DND-41 (cell line): ENCODE data around the gene STARD8.

Experiments
- ATAC-seq: fragments of 200-7000 bp; cut with Tn5 transposase; 3 replicates; pipeline ENCODE4 v1.9.1; 2021; ENCODE audit warnings: low read depth; ENCODE audit not compliant: insufficient read depth
- DNase-seq: peaks from one replicate; pipeline ENCODE4 v3.0.0-alpha.2; 2020
- H2AFZ ChIP-seq: 2 replicates; pipeline ENCODE4 v1.6.0; 2012; ENCODE audit warnings: low read depth, low read length
- H3K27ac ChIP-seq: 2 replicates; pipeline ENCODE4 v1.5.1; 2012; ENCODE audit warnings: low read length, inconsistent platforms
- H3K27me3 ChIP-seq: fragments of 200-600 bp; sonication (generic); 2 replicates; pipeline ENCODE4 v1.6.0; 2012; ENCODE audit warnings: low read length, mild to moderate bottlenecking, inconsistent platforms; ENCODE audit not compliant: insufficient read depth, poor library complexity
- H3K36me3 ChIP-seq: 2 replicates; pipeline ENCODE4 v1.5.1; 2012; ENCODE audit warnings: low read length, inconsistent platforms; ENCODE audit not compliant: insufficient read depth
- H3K4me1 ChIP-seq: 2 replicates; pipeline ENCODE4 v1.5.1; 2012; ENCODE audit warnings: mild to moderate bottlenecking, low read length; ENCODE audit not compliant: insufficient read depth
- H3K4me2 ChIP-seq: 2 replicates; pipeline ENCODE4 v1.6.0; 2012; ENCODE audit warnings: mild to moderate bottlenecking, moderate library complexity, low read length, inconsistent platforms; ENCODE audit not compliant: insufficient read depth
- H3K4me3 ChIP-seq, 2 experiments: fragments of 200-600 bp in 1 of 2; shearing (Covaris generic) in 1 of 2; 2 replicates each; pipeline ENCODE4 v1.5.1; 2012 to 2016; ENCODE audit warnings: inconsistent platforms in 2 of 2, low read length in 2 of 2, mild to moderate bottlenecking in 2 of 2, low read depth in 1 of 2, moderate library complexity in 1 of 2
- H3K79me2 ChIP-seq: 2 replicates; pipeline ENCODE4 v1.6.0; 2012; ENCODE audit warnings: low read length, inconsistent platforms; ENCODE audit not compliant: insufficient read depth
- H3K9ac ChIP-seq: 2 replicates; pipeline ENCODE4 v1.6.0; 2012; ENCODE audit warnings: low read depth, mild to moderate bottlenecking, inconsistent platforms, low read length, moderate library complexity
- H3K9me3 ChIP-seq: 2 replicates; pipeline ENCODE4 v1.5.1; 2012; ENCODE audit warnings: low read length, moderate library complexity, mild to moderate bottlenecking, inconsistent platforms; ENCODE audit not compliant: insufficient read depth, severe bottlenecking
- H4K20me1 ChIP-seq: 2 replicates; pipeline ENCODE4 v1.6.0; 2012; ENCODE audit warnings: low read length; ENCODE audit not compliant: insufficient read depth
- CTCF ChIP-seq: IDR thresholded peaks from 2 replicates; pipeline ENCODE4 v1.5.1; 2012; ENCODE audit warnings: borderline replicate concordance, low read length, moderate library complexity, mild to moderate bottlenecking; ENCODE audit not compliant: poor library complexity, severe bottlenecking; ENCODE audit errors: extremely low read depth
- EZH2 ChIP-seq: IDR thresholded peaks from 3 replicates; pipeline ENCODE4 v1.6.1; 2012; ENCODE audit warnings: borderline replicate concordance, low read depth, mild to moderate bottlenecking, moderate library complexity, low read length, inconsistent platforms; ENCODE audit not compliant: severe bottlenecking

Gene STARD8

GRCh38 chrX:68684291-68684918 lies 36.9 kb downstream of the STARD8 start:
- Histone ChIP-seq H3K36me3 (no peaks in the 10 kb centered on the region), H3K27me3 (no peaks in the 10 kb centered on the region), H3K79me2 (no peaks in the 10 kb centered on the region), H3K9ac (no peak overlapping the region), H3K4me1 (no peaks in the 10 kb centered on the region), H4K20me1 (no peaks in the 10 kb centered on the region), H3K4me2 (no peak overlapping the region), H3K4me3 (no peak overlapping the region), H3K27ac (no peak overlapping the region), H2AFZ (no peak overlapping the region), H3K9me3 (no peaks in the 10 kb centered on the region)
- TF ChIP-seq EZH2, result no peak
- no peak for TF ChIP-seq CTCF
- DNase-seq (no peak), ATAC-seq (no peak)

GRCh38 chrX:68684919-68685304 lies 37.4 kb downstream of the STARD8 start:
- DNase-seq (no peak), ATAC-seq (no peak)
- no peak overlapping the region for H3K9ac ChIP-seq
- H3K27ac ChIP-seq, result no peak overlapping the region
- H3K9me3 ChIP-seq, result no peaks in the 10 kb centered on the region
- TF ChIP-seq CTCF (no peak), EZH2 (no peak)
- no peak overlapping the region for H2AFZ ChIP-seq
- no peaks in the 10 kb centered on the region for H3K27me3 ChIP-seq
- no peak overlapping the region for H3K4me3 ChIP-seq
- H4K20me1 ChIP-seq, result no peaks in the 10 kb centered on the region
- no peak overlapping the region for H3K4me2 ChIP-seq
- no peaks in the 10 kb centered on the region for H3K79me2 ChIP-seq
- H3K4me1 ChIP-seq, result no peaks in the 10 kb centered on the region
- no peaks in the 10 kb centered on the region for H3K36me3 ChIP-seq

- no peak overlapping the region for H2AFZ ChIP-seq
- no peak for TF ChIP-seq EZH2
- TF ChIP-seq CTCF, result no peak
Measured at GRCh38 chrX:68685685-68686084, 38.2 kb downstream of the STARD8 start.

More at GRCh38 chrX:68685685-68686084, 38.2 kb downstream of the STARD8 start:
- H3K4me3 ChIP-seq, result no peak overlapping the region
- no peak overlapping the region for H3K27ac ChIP-seq
- DNase-seq (no peak), ATAC-seq (no peak)
- no peaks in the 10 kb centered on the region for H4K20me1 ChIP-seq
- no peaks in the 10 kb centered on the region for H3K27me3 ChIP-seq
- no peaks in the 10 kb centered on the region for H3K36me3 ChIP-seq
- no peaks in the 10 kb centered on the region for H3K79me2 ChIP-seq
- H3K4me1 ChIP-seq, result no peaks in the 10 kb centered on the region
- no peak overlapping the region for H3K9ac ChIP-seq
- no peaks in the 10 kb centered on the region for H3K9me3 ChIP-seq
- H3K4me2 ChIP-seq, result no peak overlapping the region
